ENCODE results near the gene SMAD1.

Gene SMAD1

DNA sequence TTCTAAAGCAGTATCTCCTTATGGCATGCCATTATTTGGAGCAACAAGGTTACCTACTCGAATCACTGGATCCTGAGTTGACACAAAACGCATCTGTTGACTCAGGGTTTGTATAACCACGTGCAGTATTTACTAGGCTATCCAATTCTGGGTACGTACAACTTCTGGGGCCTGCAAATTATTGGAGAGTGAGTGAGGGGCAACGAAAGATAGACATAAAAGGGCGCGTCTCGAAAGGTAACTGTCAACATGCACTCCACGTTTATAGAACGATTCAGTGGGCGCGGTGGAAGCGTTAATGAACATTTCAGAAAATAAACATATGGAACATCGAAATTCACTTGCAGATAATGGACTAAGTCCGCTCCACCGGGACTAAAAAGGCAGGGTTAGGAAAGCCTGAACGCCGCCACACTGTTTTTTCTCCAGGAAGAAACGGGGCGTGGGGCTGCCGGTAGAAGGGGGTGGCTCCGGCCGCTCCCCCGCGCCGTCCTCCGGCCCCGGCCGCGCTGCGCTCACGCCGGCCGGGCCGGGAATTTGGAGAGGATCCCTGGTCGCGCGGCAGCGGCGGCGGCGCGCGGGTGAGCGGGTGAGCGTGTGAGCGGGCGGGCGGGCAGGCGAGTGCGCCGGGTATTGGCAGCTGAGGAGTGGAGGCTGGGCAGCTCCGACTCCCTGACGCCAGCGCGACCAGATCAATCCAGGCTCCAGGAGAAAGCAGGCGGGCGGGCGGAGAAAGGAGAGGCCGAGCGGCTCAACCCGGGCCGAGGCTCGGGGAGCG, at the start of gene SMAD1:
SMAD1 (plus strand) TSS at position 690 of the 778 bp plus-strand sequence. CDS start 32,761 bp downstream, outside the sequence.
- TF ChIP-seq, protein P1, sequence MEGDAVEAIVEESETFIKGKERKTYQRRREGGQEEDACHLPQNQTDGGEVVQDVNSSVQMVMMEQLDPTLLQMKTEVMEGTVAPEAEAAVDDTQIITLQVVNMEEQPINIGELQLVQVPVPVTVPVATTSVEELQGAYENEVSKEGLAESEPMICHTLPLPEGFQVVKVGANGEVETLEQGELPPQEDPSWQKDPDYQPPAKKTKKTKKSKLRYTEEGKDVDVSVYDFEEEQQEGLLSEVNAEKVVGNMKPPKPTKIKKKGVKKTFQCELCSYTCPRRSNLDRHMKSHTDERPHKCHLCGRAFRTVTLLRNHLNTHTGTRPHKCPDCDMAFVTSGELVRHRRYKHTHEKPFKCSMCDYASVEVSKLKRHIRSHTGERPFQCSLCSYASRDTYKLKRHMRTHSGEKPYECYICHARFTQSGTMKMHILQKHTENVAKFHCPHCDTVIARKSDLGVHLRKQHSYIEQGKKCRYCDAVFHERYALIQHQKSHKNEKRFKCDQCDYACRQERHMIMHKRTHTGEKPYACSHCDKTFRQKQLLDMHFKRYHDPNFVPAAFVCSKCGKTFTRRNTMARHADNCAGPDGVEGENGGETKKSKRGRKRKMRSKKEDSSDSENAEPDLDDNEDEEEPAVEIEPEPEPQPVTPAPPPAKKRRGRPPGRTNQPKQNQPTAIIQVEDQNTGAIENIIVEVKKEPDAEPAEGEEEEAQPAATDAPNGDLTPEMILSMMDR (IDR thresholded peaks at IDR 0.05): no peak

DNA sequence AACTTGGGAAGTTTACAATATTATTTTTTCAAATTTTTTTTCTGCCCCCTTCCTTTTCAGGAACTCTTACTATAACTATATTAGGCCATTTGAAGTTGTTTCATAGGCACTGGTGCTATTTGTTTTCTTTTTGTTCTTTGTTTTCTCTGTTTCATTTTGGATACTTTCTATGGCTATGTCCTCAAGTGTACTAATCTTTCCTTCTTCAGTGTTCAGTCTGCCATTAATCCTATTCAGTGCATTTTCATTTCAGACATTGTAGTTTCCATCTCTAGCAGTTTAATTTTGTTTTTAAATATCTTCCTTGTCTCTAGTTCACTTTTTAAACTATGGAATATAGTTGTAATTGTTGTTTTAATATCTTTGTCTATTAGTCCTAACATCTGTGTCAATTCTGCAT, 48.0 kb upstream of the SMAD1 start:
- TF ChIP-seq, protein P1 (IDR thresholded peaks at IDR 0.05): no peak

DNA sequence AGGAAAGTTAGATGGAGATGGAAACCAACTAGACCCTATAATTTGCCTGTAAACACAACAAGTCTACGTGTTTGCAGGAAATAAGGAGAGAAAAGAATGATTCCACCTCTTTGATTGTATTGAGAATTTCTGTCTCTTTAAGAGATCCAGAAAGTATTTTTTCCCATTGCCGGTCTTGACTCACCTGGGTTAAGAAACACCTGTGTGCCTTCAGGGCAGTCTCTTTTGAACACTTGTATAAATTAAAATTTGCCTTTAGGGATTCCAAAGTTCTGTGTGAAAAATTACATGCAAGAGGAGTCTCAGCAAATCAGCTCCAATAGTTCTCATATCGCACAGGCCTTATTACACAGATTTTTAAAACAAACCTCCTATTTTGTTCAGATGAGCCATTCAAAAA, 46.0 kb upstream of the SMAD1 start:
- TF ChIP-seq, protein P1 (IDR thresholded peaks at IDR 0.05): no peak

DNA sequence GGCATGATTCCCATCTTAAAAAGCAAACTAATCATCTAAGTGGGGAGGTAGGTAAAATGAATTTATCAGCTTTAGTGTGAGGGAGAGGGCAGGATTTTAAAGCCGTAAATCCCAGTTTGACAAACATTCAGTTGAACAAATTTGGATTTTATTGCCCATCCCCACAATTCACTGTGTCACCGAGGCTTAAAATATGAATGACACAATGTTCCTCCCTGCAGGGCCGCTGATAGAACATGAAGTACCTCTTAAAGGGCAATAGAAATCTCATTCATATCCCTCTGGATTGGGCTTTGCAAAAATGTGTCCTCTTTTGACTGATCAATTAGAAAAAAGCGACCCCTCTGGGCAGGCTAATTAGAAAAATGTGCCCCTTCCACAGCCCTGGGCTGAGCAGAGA, 45.5 kb upstream of the SMAD1 start:
- TF ChIP-seq, protein P1 (IDR thresholded peaks at IDR 0.05): no peak

DNA sequence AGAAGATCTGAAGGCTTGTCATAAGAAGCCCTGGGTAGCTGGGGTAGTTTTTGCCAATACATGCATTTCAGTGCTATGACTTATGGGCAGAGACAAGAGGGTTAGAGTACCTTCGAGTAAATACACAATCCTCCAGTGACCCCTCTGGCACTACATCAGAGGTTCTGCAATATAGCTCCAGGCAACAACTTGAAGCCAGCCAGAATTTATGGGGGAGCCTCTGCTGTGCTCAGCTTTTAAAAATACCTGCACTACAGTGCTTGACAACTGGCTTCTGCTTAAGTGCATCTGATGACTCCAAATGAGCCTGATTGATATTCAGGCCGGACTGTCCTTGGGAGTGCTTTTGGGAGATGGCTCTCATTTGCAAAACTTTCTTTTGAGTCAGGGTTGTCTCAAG, 44.9 kb upstream of the SMAD1 start:
- TF ChIP-seq, protein P1 (IDR thresholded peaks at IDR 0.05): no peak

DNA sequence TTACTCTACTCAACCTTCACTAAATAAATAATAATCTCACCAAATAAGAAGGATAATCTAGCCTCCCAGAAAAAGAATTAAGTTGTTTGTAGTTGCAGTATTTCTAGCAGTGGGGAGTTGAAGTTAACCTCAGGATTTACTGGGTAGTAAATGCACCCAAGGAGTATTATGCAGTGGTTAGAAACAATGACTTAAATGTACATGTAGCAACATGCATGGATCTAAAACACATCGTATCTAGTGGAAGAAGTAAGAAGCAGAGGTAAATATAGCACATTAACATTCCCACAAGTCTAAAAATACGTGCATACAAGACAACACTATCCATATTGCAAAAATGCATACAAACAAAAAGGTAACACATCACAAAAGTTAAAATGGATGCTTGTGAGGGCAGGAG, 44.2 kb upstream of the SMAD1 start:
- TF ChIP-seq, protein P1 (IDR thresholded peaks at IDR 0.05): no peak

DNA sequence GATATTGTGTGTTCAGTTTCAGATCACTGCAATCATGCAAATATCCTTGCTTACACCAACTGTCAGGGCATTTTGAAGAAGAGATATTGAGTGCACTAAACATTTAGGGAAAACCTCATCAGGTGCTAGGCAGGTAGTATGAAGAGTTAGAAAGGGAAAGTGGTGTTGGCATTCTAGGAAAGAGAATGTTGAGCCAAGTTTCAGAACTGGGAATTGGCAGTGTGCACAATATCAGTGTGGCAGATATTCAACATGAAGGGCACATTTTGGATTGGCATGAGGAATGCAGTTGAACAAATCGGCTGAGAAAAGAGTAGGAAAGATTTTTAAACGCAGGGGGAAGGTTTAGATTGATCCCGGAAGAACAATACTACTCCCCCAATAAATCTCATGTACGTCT, 43.4 kb upstream of the SMAD1 start:
- TF ChIP-seq, protein P1 (IDR thresholded peaks at IDR 0.05): no peak

Data from LNCAP (cell line).